Activated naive CD8-positive, alpha-beta T cell treated with anti-CD3 and anti-CD28 coated beads, Interleukin-2, amount 50 U/mL, for 24 hours (primary cell): ENCODE measurements around the gene EHF.

Source experiments
- ATAC-seq: fragments of 150-1000 bp; cut with Tn5 transposase; one replicate; pipeline ENCODE4 v1.10.0; 2021
- DNase-seq: peaks from one replicate; pipeline ENCODE4 v3.0.0; 2021
- H3K27ac Mint-ChIP-seq: one replicate; pipeline ENCODE4 v1.8.0; 2021; ENCODE audit warnings: mild to moderate bottlenecking, mixed read lengths
- H3K27me3 Mint-ChIP-seq: one replicate; pipeline ENCODE4 v1.8.0; 2021; ENCODE audit warnings: mixed read lengths
- H3K36me3 Mint-ChIP-seq: one replicate; pipeline ENCODE4 v1.8.0; 2021; ENCODE audit warnings: low read depth, mixed read lengths
- H3K4me1 Mint-ChIP-seq: one replicate; pipeline ENCODE4 v1.8.0; 2021; ENCODE audit warnings: mixed read lengths
- H3K4me3 Mint-ChIP-seq: one replicate; pipeline ENCODE4 v1.8.0; 2021; ENCODE audit warnings: mild to moderate bottlenecking, moderate library complexity, mixed read lengths
- H3K9me3 Mint-ChIP-seq: one replicate; pipeline ENCODE4 v1.8.0; 2021; ENCODE audit warnings: mixed read lengths

The EHF gene

DNA sequence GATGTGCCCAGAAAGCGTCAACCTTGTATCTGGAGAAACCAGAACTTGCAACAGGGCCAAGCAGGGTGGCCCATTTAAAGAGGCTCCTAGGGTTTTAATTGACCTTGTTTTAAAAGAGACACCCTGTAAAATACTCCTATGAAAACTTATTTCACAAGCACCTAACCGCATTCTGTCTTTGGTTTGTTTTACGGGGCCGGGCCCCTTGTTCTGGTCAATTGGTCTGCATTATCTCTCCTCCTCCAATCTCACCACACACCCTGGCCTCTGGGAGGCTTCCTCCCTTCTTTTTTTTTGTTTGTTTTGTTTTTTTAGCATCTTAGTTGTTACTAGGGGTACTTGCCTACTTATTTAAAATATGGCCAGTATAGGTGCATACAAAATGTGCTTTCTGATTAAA, 4.7 kb downstream of the EHF start:
- Mint-ChIP-seq H3K4me3 (no peak overlapping the region), H3K9me3 (no peaks in the 10 kb centered on the region), H3K36me3 (no peaks in the 10 kb centered on the region), H3K27ac (no peak overlapping the region), H3K27me3 (peaks cover 34% of the 10 kb centered on the region), H3K4me1 (peaks cover 2% of the 10 kb centered on the region)
- no peak for ATAC-seq
- DNase-seq = no peak

DNA sequence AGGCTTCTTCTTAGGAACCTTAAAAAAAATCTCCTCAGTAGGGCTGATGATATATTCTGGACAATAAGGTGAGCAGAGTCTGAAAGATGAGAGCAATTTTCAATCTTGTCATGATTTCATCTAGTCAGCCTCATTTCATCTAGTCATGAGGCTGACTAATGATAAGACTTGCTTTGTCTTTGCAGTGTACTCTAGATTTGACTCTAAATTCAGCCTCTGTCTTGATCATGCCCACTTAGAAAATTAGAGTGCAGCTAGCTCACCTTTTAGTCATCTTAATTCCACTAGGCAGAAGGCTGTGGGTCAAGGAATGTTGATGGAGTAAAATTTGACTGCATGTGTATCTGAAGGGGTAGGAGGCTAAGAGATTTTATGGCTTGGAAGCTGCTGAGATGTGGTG, 5.5 kb downstream of the EHF start:
- Mint-ChIP-seq H3K9me3 (no peaks in the 10 kb centered on the region), H3K4me1 (peaks cover 2% of the 10 kb centered on the region), H3K36me3 (no peaks in the 10 kb centered on the region), H3K4me3 (no peak overlapping the region), H3K27me3 (peaks cover 33% of the 10 kb centered on the region), H3K27ac (no peak overlapping the region)
- DNase-seq = no peak
- no peak for ATAC-seq

DNA sequence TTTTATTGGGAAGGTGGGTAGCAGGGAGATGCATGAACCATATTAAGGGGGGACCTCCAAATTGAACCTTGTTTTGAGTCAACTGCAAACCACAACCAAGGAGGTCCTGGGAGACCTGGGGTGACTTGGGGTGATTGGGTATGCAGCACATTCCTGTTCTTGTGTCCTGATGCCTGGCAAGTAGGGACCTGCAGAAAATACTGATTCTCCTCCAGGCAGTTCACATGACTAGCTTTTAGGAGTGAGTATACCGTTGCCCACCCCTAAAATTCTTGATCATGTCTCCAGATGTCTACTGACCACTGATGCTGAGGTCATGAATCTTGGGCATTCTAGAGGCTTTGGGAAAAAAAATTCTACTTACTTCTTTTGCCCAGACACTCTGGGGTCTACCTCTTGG, 6.3 kb downstream of the EHF start:
- ATAC-seq (no peak), DNase-seq (no peak)
- H3K27ac Mint-ChIP-seq = no peak overlapping the region
- H3K36me3 Mint-ChIP-seq = no peaks in the 10 kb centered on the region
- peaks cover 28% of the 10 kb centered on the region for H3K27me3 Mint-ChIP-seq
- peaks cover 2% of the 10 kb centered on the region for H3K4me1 Mint-ChIP-seq
- no peak overlapping the region for H3K4me3 Mint-ChIP-seq
- no peaks in the 10 kb centered on the region for H3K9me3 Mint-ChIP-seq

DNA sequence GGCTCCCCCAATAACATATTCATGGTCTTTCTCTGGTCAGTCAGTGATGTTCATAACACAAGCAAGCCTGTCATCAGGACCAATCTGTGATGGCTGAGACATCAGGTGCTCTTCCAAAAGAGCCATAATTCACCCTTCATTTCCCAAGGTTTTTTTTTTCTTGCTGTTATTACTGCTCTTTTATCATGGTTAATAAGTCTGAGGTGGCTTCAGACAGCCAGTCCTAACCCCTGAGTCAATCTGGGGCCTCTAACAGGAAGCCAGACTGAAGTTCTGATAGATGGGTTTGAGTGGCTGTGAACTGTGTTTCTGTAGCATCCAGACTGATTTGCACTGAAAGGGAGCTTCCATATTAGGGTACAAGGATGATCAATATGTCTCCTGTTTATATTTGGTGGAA, 8.8 kb downstream of the EHF start:
- Mint-ChIP-seq H3K4me1 (peaks cover 9% of the 10 kb centered on the region), H3K9me3 (no peaks in the 10 kb centered on the region), H3K4me3 (no peak overlapping the region), H3K27me3 (peaks cover 21% of the 10 kb centered on the region), H3K27ac (no peak overlapping the region), H3K36me3 (no peaks in the 10 kb centered on the region)
- DNase-seq (no peak), ATAC-seq (no peak)

DNA sequence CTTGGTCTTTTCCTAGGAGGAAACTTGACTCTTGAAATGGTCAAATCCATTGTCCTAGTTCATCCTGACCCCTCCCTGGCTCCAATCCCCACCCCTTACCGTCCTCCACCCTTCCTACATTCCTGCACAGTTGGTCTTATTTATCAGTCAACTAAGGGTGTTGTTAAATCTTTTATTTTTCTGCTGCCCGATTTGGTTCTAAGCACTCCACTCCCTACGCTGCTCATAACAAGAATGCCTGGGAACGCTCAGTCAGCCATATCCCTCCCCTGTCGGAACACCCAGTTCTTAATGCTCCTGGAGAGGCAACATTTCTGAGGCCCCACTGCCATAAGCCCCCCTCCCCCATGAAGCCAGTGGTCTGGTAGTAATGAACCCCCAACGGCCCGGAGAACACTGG, 9.7 kb downstream of the EHF start:
- DNase-seq = no peak
- H3K27me3 Mint-ChIP-seq = peaks cover 18% of the 10 kb centered on the region
- H3K4me3 Mint-ChIP-seq = no peak overlapping the region
- peaks cover 9% of the 10 kb centered on the region for H3K4me1 Mint-ChIP-seq
- no peak for ATAC-seq
- H3K36me3 Mint-ChIP-seq = no peaks in the 10 kb centered on the region
- no peaks in the 10 kb centered on the region for H3K9me3 Mint-ChIP-seq
- no peak overlapping the region for H3K27ac Mint-ChIP-seq

DNA sequence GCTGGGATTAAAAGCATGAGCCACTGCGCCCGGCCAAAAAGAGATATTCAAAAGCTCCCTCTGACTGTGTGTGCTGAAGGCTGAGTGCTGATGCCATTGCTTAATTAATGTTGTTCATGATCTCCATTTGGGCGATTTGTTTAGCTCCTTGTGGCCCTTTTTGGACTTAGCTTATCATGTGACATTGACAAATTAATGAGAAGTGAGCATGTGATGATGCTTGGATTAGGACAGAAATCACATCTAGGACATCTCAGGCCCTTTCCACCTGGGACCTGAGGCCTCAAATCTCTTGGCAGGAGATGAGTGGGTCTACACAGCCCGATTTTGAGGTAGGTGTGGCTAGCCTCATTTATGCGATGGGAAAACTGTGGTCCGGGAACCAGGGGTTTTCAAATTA, 10.4 kb downstream of the EHF start:
- Mint-ChIP-seq H3K4me1 (peaks cover 9% of the 10 kb centered on the region), H3K36me3 (no peaks in the 10 kb centered on the region), H3K9me3 (no peaks in the 10 kb centered on the region), H3K27ac (no peak overlapping the region), H3K4me3 (no peak overlapping the region), H3K27me3 (peaks cover 15% of the 10 kb centered on the region)
- ATAC-seq (no peak), DNase-seq (no peak)

DNA sequence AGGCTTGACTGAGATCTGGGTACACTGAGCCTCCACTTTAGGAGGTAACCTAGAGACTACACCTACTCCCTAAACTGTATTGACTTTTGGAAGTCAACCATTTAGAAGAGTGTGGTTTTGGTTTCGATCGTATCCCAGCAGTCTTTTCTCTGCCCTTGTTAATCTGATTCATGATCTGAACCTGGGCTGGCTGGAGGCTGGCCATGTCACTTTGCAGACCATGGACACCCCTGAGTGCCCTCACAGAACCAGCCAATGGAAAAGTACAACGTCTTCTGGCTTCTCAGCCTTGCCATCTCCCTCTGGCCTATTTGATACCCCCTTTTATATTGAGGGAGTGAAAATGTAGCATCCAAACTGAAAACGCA, 10.8 kb downstream of the EHF start:
- H3K36me3 Mint-ChIP-seq = no peaks in the 10 kb centered on the region
- H3K9me3 Mint-ChIP-seq = no peaks in the 10 kb centered on the region
- H3K27ac Mint-ChIP-seq = no peak overlapping the region
- ATAC-seq (no peak), DNase-seq (no peak)
- peaks cover 12% of the 10 kb centered on the region for H3K27me3 Mint-ChIP-seq
- H3K4me1 Mint-ChIP-seq = peaks cover 9% of the 10 kb centered on the region
- no peak overlapping the region for H3K4me3 Mint-ChIP-seq

DNA sequence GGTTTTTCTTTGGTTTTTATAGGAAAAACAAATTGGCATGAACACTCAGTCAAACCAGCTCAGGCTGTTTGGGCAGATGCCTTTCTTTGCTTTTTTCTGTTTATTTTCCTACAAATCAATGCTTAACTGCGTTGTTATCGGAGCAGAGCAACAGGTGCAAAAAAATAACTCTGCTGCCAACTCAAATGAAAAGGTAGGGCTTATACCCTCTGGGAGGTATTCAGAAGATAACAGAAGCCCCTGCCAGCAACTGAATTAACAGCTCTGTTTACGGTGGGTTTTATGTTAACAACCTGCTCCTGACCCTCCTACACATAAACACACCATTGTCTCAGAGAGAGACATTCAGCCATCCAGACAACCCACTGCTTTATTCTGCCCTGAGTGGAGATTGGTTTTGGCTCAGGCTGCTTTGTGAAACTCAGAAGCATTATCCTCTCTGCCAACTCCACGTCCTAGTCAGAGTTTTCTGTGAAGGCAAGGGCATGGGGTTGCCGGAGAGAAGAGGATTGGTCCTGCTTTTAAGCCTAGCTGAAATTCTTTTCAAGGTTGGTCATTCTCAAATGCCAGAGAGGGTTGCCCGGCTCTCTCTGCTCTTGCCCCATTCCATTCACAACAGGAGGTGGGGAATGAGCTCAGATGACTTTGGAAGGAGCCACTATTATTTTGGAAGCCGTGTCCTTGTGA, 11.4 kb downstream of the EHF start:
- no peak overlapping the region for H3K27ac Mint-ChIP-seq
- H3K36me3 Mint-ChIP-seq = no peaks in the 10 kb centered on the region
- H3K4me3 Mint-ChIP-seq = no peak overlapping the region
- ATAC-seq (no peak), DNase-seq (no peak)
- peaks cover 10% of the 10 kb centered on the region for H3K27me3 Mint-ChIP-seq
- H3K4me1 Mint-ChIP-seq = peaks cover 9% of the 10 kb centered on the region
- H3K9me3 Mint-ChIP-seq = no peaks in the 10 kb centered on the region

DNA sequence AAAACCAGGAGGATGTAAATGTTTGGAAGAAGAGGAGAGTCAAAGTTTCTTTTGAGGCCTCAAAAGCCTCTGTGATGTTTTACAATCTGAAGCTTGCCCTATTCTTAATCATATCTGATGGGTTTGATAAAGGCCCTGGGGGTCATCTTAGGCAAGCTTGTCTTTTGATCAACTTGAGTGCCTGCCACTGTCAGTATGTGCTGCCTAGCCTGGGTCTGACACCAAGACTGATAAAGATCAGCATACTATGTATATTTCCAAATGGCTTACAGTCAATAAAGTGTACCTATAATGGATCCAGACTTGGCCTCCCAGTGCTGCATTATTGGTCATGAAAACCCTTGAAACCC, 12.7 kb downstream of the EHF start:
- Mint-ChIP-seq H3K4me3 (no peak overlapping the region), H3K9me3 (no peaks in the 10 kb centered on the region), H3K36me3 (no peaks in the 10 kb centered on the region), H3K27ac (no peak overlapping the region), H3K27me3 (peaks cover 12% of the 10 kb centered on the region), H3K4me1 (peaks cover 9% of the 10 kb centered on the region)
- DNase-seq = no peak
- no peak for ATAC-seq

DNA sequence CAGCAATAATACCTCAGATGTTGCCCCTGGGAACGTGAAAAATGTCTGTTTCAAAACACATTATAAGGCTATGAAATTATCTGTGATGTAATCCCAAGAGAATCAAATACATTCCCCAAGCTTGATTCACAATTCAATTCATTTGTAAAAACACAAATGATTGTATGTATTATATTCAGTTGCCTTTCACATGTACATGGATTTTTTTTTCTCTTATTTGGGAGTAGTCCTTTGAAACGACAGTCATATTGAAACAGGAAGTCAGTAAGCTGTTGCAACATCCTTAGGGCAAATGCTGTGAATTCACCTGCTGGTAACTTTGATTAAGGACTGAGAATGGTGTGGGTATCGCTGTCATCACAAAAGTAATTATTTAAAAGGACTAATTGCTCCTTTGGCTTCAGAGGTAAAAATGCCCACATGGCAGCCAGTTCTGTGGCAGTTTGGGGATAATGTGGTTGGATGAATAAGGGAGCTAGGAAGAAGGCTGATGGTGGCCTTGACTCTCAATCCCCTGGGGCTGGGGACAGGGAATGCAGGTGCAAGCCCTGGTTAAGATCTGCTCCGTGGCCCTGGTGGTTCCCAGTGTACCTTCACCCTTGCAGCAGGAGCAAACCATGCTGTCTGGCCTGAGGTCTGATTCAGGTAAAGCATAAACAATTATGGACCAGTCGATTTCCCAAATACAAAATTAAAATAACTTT, 13.2 kb downstream of the EHF start:
- no peak overlapping the region for H3K27ac Mint-ChIP-seq
- ATAC-seq (no peak), DNase-seq (no peak)
- no peaks in the 10 kb centered on the region for H3K36me3 Mint-ChIP-seq
- H3K27me3 Mint-ChIP-seq = peaks cover 14% of the 10 kb centered on the region
- no peak overlapping the region for H3K4me3 Mint-ChIP-seq
- H3K9me3 Mint-ChIP-seq = no peaks in the 10 kb centered on the region
- H3K4me1 Mint-ChIP-seq = peaks cover 9% of the 10 kb centered on the region

DNA sequence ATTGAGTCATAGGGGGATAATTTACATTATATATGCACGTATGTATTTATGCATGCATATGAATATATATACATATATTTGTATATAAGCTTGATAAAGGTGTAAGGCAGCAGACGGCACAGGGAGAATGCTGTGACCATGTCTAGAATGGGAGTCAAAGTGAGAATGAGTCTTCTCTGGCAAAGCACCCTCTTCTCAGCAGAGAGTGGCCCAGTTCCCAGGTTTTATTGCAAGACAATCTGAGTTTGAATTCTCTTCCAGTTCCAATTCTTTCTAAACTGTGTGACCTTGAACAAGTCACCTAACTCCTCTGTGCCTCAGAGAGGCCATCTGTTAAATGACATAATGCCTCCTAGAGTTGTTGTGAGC, 13.8 kb downstream of the EHF start:
- peaks cover 9% of the 10 kb centered on the region for H3K4me1 Mint-ChIP-seq
- H3K9me3 Mint-ChIP-seq = no peaks in the 10 kb centered on the region
- no peak for DNase-seq
- H3K4me3 Mint-ChIP-seq = no peak overlapping the region
- peaks cover 18% of the 10 kb centered on the region for H3K27me3 Mint-ChIP-seq
- H3K36me3 Mint-ChIP-seq = no peaks in the 10 kb centered on the region
- H3K27ac Mint-ChIP-seq = no peak overlapping the region
- ATAC-seq = no peak

DNA sequence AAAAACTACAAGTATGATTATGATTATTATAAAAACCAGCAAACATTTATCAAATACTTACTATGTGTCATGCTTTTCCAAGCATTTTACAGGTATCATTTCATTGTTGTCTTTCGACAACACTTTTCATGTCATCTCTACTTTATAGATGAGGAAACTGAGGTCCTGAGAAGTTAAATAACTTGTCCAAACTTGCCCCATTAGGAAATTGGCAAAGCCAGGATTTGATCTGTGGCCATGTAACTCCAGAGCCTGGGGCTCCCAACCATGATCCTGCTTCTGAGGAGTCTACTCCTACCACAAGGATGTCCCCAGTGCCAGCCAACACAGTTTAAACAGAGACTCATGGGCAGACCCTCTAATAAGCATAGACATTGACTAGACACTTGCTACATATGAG, 15.2 kb downstream of the EHF start:
- H3K27ac Mint-ChIP-seq = no peak overlapping the region
- H3K4me1 Mint-ChIP-seq = peaks cover 9% of the 10 kb centered on the region
- ATAC-seq (no peak), DNase-seq (no peak)
- H3K36me3 Mint-ChIP-seq = no peaks in the 10 kb centered on the region
- H3K27me3 Mint-ChIP-seq = peaks cover 29% of the 10 kb centered on the region
- no peak overlapping the region for H3K4me3 Mint-ChIP-seq
- H3K9me3 Mint-ChIP-seq = no peaks in the 10 kb centered on the region

DNA sequence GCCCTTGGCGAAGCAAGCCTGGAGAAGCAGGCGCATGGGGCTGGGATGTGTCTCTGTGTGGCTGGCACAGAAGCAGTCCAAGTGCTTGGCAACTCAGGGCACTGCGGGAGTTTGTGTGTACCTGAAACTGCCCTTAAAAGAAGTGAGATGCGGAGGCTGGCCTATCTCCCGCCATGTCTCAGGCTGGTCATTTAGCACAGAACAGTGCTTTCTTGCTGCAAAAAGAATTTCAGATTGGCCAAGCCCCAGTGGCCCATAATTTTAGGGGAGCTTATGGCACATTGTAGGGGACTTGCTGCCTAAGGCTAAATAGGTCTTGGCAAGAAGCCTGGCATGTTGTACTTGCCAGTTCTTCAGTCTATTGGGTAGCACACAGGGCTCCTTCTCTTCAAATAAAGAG, 16.4 kb downstream of the EHF start:
- Mint-ChIP-seq H3K27me3 (peaks cover 32% of the 10 kb centered on the region), H3K9me3 (no peaks in the 10 kb centered on the region), H3K4me1 (peaks cover 9% of the 10 kb centered on the region), H3K36me3 (no peaks in the 10 kb centered on the region), H3K4me3 (no peak overlapping the region), H3K27ac (no peak overlapping the region)
- DNase-seq (no peak), ATAC-seq (no peak)

DNA sequence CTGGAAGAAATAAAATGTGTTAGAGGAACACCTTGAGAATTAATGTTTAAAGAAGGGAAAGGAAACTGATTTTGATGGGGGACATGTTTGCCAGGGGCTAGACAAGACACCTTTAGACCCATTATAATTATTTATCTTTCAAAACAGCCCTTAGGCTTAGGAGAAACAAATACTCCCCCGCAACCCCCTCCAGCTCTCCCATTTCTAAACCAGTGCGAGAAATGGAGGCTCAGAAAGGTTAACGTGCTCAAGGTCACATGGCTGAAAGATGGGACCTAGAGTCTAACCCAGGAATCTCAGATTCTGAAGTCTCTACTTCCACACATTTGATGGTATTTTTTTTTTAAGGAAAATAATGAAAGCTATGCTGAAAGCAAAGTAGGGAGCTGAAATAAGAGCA, 18.0 kb downstream of the EHF start:
- peaks cover 39% of the 10 kb centered on the region for H3K27me3 Mint-ChIP-seq
- no peak for DNase-seq

DNA sequence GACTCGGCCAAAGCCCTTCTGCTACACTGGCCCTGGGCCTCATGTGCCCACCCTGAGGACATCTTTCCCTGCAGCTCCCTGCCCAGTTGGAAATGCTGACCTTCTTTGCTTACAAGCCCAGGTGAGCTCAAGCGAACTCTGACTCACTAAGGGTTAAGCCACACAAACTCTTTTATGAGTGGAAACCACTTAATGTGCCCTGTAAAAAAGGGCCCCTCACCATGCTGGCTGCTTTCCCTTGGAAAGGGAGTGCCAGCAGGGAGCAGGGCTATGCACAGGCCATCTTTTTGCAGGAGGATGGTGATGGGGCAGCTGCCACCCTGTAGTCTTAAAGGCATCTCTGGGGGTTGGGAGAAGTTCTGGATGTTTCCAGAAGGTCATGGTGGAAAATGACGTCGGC, 18.7 kb downstream of the EHF start:
- Mint-ChIP-seq H3K27ac (no peak overlapping the region), H3K9me3 (no peaks in the 10 kb centered on the region), H3K4me3 (no peak overlapping the region), H3K27me3 (peaks cover 43% of the 10 kb centered on the region), H3K36me3 (no peaks in the 10 kb centered on the region), H3K4me1 (no peaks in the 10 kb centered on the region)
- no peak for ATAC-seq
- DNase-seq = no peak

More for the DNA sequence above, 18.0 kb downstream of the EHF start:
- H3K27ac Mint-ChIP-seq = no peak overlapping the region
- ATAC-seq = no peak
- H3K4me1 Mint-ChIP-seq = peaks cover 6% of the 10 kb centered on the region
- H3K36me3 Mint-ChIP-seq = no peaks in the 10 kb centered on the region
- no peaks in the 10 kb centered on the region for H3K9me3 Mint-ChIP-seq
- H3K4me3 Mint-ChIP-seq = no peak overlapping the region
